Endothelial cell of umbilical vein (primary cell): ENCODE measurements around the gene SUMF1. TPM values are rescaled to one million over a fixed set of nuclear protein-coding genes. Genes with fewer than 3 reads are reported as not detected.

Experiments used
- BruUV-seq: library from RNA; stranded (reverse); fragments of 400-500 nt; replicated peaks from 2 replicates; lab custom pipeline; 2021; lab: Mats Ljungman, UMichigan
- CTCF ChIA-PET: fragments of 300-600, 350-600 bp; sonication (Branson Sonifier 250); formaldehyde crosslinking; loops from one replicate; lab custom pipeline; 2021; ENCODE audit warnings: antibody characterized with exemption, inconsistent platforms; lab: Charles Lee
- POLR2A ChIA-PET: fragments of 300-600, 350-600 bp; sonication (Branson Sonifier 250); formaldehyde crosslinking; loops from one replicate; lab custom pipeline; 2021; ENCODE audit warnings: antibody characterized with exemption, inconsistent platforms; lab: Charles Lee
- DNase-seq: peaks from one replicate; pipeline ENCODE4 v3.0.0-alpha.2; 2011; ENCODE audit warnings: low read depth, low spot score
- FAIRE-seq: peaks from 2 replicates; lab custom pipeline; 2011; peaks lifted over from hg19 to GRCh38; lab: Jason Lieb, UNC
- H2AFZ ChIP-seq: 2 replicates; pipeline ENCODE4 v1.6.0; 2012; ENCODE audit warnings: low read depth, low read length, control low read depth, inconsistent platforms
- H3K27ac ChIP-seq: 2 replicates; pipeline ENCODE4 v1.5.1; 2011; ENCODE audit warnings: low read depth, mild to moderate bottlenecking, control low read depth, low read length, moderate library complexity; ENCODE audit not compliant: insufficient read depth
- H3K27me3 ChIP-seq, 2 experiments: 2 replicates each; pipeline versions ENCODE4 v1.6.0 to v1.6.1; 2011; ENCODE audit warnings: low read length in 2 of 2, mixed read lengths in 1 of 2; ENCODE audit not compliant: control insufficient read depth in 2 of 2, insufficient read depth in 2 of 2
- H3K36me3 ChIP-seq, 2 experiments: 2 replicates in 1 of 2; 3 replicates in 1 of 2; pipeline ENCODE4 v1.5.1; 2011; ENCODE audit warnings: low read length in 2 of 2, mild to moderate bottlenecking in 1 of 2, moderate library complexity in 1 of 2; ENCODE audit not compliant: control insufficient read depth in 2 of 2, insufficient read depth in 2 of 2; ENCODE audit errors: extremely low read depth in 1 of 2
- H3K4me1 ChIP-seq: 3 replicates; pipeline ENCODE4 v1.5.1; 2011; ENCODE audit warnings: mild to moderate bottlenecking, low read length; ENCODE audit not compliant: control insufficient read depth, insufficient read depth; ENCODE audit errors: extremely low read depth
- H3K4me2 ChIP-seq: 2 replicates; pipeline ENCODE4 v1.6.1; 2011; ENCODE audit warnings: low read length, control low read depth, mixed read lengths; ENCODE audit not compliant: insufficient read depth
- H3K4me3 ChIP-seq, 3 experiments: fragments of 200-600 bp in 1 of 3; sonication (generic), shearing (Covaris generic) in 1 of 3; replicated peaks in 1 of 3; 2 replicates each; pipeline ENCODE4 v1.5.1; 2011 to 2016; ENCODE audit warnings: control low read depth in 3 of 3, low read length in 3 of 3, mild to moderate bottlenecking in 2 of 3, inconsistent platforms in 1 of 3, low read depth in 1 of 3, moderate library complexity in 1 of 3; ENCODE audit not compliant: insufficient read depth in 1 of 3
- H3K79me2 ChIP-seq: 2 replicates; pipeline ENCODE4 v1.6.0; 2012; ENCODE audit warnings: low read length, inconsistent platforms; ENCODE audit not compliant: control insufficient read depth, insufficient read depth
- H3K9ac ChIP-seq: replicated peaks from 2 replicates; pipeline ENCODE3; 2011; ENCODE audit warnings: low read length, control low read depth; ENCODE audit not compliant: insufficient read depth; ENCODE audit errors: extremely low read depth
- H3K9me1 ChIP-seq: replicated peaks from 3 replicates; pipeline ENCODE4 v1.6.0; 2011; ENCODE audit warnings: mild to moderate bottlenecking, low read length; ENCODE audit not compliant: control insufficient read depth, insufficient read depth; ENCODE audit errors: extremely low read depth
- H3K9me3 ChIP-seq: replicated peaks from 2 replicates; pipeline ENCODE4 v1.5.1; 2012; ENCODE audit warnings: low read length, inconsistent platforms; ENCODE audit not compliant: control insufficient read depth, insufficient read depth
- H4K20me1 ChIP-seq: replicated peaks from 2 replicates; pipeline ENCODE3; 2011; ENCODE audit warnings: mild to moderate bottlenecking, low read length; ENCODE audit not compliant: control insufficient read depth, insufficient read depth; ENCODE audit errors: extremely low read depth
- CTCF ChIP-seq, 2 donors: IDR thresholded peaks; 1 replicate in 1 of 2; 2 replicates in 1 of 2; pipeline ENCODE4 v1.5.1; 2011; ENCODE audit warnings: low read length in 2 of 2, mild to moderate bottlenecking in 2 of 2, moderate library complexity in 2 of 2, control low read depth in 1 of 2, inconsistent platforms in 1 of 2, low read depth in 1 of 2; ENCODE audit not compliant: insufficient read depth in 1 of 2; ENCODE audit errors: extremely low read depth in 1 of 2
- EZH2 ChIP-seq: IDR thresholded peaks from 2 replicates; pipeline ENCODE4 v1.6.1; 2012; ENCODE audit warnings: borderline replicate concordance, low read depth, mild to moderate bottlenecking, moderate library complexity, low read length, inconsistent platforms; ENCODE audit not compliant: severe bottlenecking
- FOS ChIP-seq: IDR thresholded peaks from 2 replicates; pipeline ENCODE4 v1.6.1; 2011; ENCODE audit warnings: mild to moderate bottlenecking, low read length, moderate library complexity, borderline replicate concordance; ENCODE audit not compliant: insufficient read depth
- GATA2 ChIP-seq: IDR thresholded peaks from 2 replicates; pipeline ENCODE4 v1.7.0; 2011; ENCODE audit warnings: low read depth, mild to moderate bottlenecking, moderate library complexity, mixed read lengths, low read length; ENCODE audit not compliant: insufficient read length, insufficient read depth
- JUN ChIP-seq: IDR thresholded peaks from 2 replicates; pipeline ENCODE4 v1.6.1; 2011; ENCODE audit warnings: borderline replicate concordance, low read depth; ENCODE audit not compliant: insufficient read length, insufficient read depth
- MYC ChIP-seq: IDR thresholded peaks from one replicate; pipeline ENCODE4 v1.6.1; 2011; ENCODE audit warnings: mild to moderate bottlenecking, low read depth, low read length
- POLR2A ChIP-seq: IDR thresholded peaks from 2 replicates; pipeline ENCODE4 v1.6.1; 2012; ENCODE audit warnings: low read depth, mild to moderate bottlenecking, control low read depth, low read length
- POLR2AphosphoS5 ChIP-seq: IDR thresholded peaks from 2 replicates; pipeline ENCODE4 v1.6.1; 2012; ENCODE audit warnings: low read depth, mild to moderate bottlenecking, control low read depth, low read length, moderate library complexity; ENCODE audit not compliant: insufficient read depth
- dilution Hi-C: fragments of 300-500 bp; cut with MboI; formaldehyde crosslinking; loops from one replicate; pipeline ENCODE4 v1.15.0; 2019; ENCODE audit warnings: low sequenced_read_pairs; ENCODE audit not compliant: extremely low pct_ligation_motif_present
- intact Hi-C: fragments of 100-400 bp; cut with micrococcal nuclease; formaldehyde crosslinking; loops from one replicate; pipeline ENCODE4 v1.10.0; 2022
- polyA plus RNA-seq, 4 experiments: library from polyadenylated mRNA; depleted of rRNA in 3 of 4; stranded (reverse) in 3 of 4; unstranded in 1 of 4; fragments of >200 nt; gene quantifications; 2 replicates each; pipeline versions ENCODE4 v1.2.1 to v1.2.3, GENCODE V29; 2011 to 2012; ENCODE audit warnings: missing spikeins in 1 of 4
- total RNA-seq: library from RNA; stranded (reverse); gene quantifications from 2 replicates; pipeline ENCODE4 v1.2.3, GENCODE V29; 2021
- TF ChIP-seq, protein P1 (sequence below): IDR thresholded peaks from 2 replicates; pipeline ENCODE4 v1.6.1; 2011; ENCODE audit not compliant: insufficient read depth, insufficient read length

SUMF1 gene
- total and polyA plus RNA-seq, 2 donors (not counting 3 experiments of a cell fraction or from before 2014, with no cell fraction given): 31.5 to 46.8 TPM

- DNase-seq: no peak
- no TSS peak for BruUV-seq
- ChIA-PET POLR2A (no interaction called here), CTCF (no interaction called here)
- H3K27me3 ChIP-seq: no peaks in the 10 kb centered on the region
- H3K9me1 ChIP-seq: no peaks in the 10 kb centered on the region
- H3K4me1 ChIP-seq: no peaks in the 10 kb centered on the region
- H3K9me3 ChIP-seq: no peaks in the 10 kb centered on the region
- no peak overlapping the region for H3K27ac ChIP-seq
- H3K4me3 ChIP-seq: no peak overlapping the region
- H3K4me2 ChIP-seq: no peak overlapping the region
- H2AFZ ChIP-seq: no peak overlapping the region
- no peaks in the 10 kb centered on the region for H4K20me1 ChIP-seq
- no peaks in the 10 kb centered on the region for H3K79me2 ChIP-seq
- H3K9ac ChIP-seq: no peak overlapping the region
- no peak for FAIRE-seq
- dilution Hi-C loops (no loop called here), intact Hi-C loops (no loop called here)
- TF ChIP-seq MYC (no peak), JUN (no peak), POLR2AphosphoS5 (no peak), EZH2 (no peak), CTCF (IDR thresholded peaks at IDR 0.05; ENCODE audit: extremely low read depth in 1 of 2, insufficient read depth in 1 of 2, low read depth in 1 of 2, low read length in 2 of 2) (no peak), POLR2A (no peak), FOS (no peak), GATA2 (no peak)
- TF ChIP-seq, protein P1, sequence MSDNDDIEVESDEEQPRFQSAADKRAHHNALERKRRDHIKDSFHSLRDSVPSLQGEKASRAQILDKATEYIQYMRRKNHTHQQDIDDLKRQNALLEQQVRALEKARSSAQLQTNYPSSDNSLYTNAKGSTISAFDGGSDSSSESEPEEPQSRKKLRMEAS: no peak
- H3K36me3 ChIP-seq: peaks cover 0 to 2% of the 10 kb centered on the region in 2 experiments
Observed at GRCh38 chr3:4419386-4419785, 47.7 kb downstream of the SUMF1 start.
